ENCODE measurements around the gene CMTR1. TPM values are rescaled to one million over a fixed set of nuclear protein-coding genes. Genes with fewer than 3 reads are reported as not detected.
"Not testable (repeated sequence)": the region's sequence is repeated elsewhere in the genome, so short reads cannot be mapped to it uniquely, and the experiment has no call there.

The CMTR1 gene
- polyA plus RNA-seq, 3 donors: 44.0 to 47.1 (median 46.6) TPM

DNA sequence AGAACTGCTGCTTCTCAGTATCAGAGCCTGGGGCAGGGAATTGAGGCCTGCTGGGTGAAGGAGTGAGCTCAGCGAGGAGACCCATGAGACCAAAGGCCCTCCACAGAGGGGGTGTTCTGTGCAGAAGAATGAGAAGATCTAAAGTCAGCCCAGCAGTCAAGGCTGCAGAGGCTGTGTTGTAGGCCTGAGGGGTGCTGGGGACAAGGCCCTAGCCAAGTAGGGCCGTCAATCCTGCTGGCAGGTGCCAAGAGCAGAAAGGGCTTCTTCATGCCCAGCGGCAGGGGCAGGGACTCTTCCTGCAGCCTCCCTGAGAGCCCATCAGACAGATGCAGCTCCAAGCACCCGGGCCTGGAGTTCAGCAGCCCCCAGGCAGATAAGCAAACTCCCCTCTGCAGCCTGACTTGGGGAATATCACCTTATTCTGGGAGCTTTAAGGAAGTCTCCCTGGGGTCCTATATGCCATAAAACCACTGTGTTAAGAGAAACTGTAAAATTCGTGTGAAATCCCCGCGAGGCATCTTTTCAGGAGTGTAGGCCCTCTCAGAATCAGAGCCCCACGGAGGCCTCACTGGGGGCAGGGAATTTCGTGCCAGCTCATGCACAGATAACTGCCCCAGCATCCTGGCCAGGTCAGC lies 57.6 kb downstream of the CMTR1 start:
- no peak for DNase-seq (ENCODE audit: low read depth in 3 of 3, low spot score in 2 of 3)

DNA sequence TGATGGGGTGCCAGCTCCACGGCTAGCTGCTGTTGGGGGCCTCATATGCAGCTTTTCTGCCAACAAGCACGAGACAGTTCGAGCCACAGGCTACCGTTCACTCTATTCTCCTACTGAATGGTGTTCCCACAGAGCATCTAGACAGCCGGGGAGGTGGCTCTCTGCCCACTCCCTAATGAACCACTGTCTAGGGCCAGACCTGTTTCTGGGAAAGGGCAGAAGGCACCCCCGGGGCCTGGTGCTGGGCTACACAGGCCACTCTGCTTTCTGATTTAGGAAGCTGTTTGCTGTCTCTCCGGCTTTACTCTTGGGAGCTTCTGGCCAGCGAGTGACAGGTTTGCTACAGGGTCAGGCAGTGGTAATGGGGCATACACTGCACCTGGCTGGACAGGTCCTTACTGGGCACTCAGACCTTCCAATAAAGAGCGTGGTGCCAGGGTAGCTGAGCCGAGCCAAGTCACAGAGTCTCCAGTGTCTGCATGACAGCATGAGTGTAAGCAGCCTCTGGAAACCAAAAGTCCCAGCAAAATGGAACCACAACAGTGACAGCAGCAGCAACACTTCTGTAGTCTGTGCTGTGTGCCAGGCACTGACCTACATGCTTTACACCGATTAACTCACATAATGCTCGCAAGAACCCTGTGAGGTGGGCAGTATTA lies 58.3 kb downstream of the CMTR1 start:
- no peak for DNase-seq (ENCODE audit: low read depth in 3 of 3, low spot score in 2 of 3)

DNA sequence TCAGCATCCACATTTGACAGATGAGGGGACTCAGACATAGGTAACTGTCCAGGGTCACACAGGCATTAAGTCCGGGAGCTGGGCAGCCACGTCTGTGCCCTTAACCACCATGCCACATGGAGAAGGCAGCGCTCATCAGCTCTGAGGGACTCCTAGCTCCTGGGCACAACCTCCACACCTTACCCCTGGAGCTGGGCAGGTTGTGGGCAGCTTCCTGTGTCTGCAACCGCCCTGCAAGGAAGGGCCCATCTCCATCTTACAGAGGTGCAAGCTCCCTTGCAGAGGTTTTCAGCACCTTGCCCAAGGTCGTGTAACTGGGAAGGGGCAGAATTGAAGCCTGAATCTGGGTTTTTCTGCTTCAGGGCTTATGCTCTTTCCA lies 58.8 kb downstream of the CMTR1 start:
- no peak for DNase-seq (ENCODE audit: low read depth in 3 of 3, low spot score in 2 of 3)

DNA sequence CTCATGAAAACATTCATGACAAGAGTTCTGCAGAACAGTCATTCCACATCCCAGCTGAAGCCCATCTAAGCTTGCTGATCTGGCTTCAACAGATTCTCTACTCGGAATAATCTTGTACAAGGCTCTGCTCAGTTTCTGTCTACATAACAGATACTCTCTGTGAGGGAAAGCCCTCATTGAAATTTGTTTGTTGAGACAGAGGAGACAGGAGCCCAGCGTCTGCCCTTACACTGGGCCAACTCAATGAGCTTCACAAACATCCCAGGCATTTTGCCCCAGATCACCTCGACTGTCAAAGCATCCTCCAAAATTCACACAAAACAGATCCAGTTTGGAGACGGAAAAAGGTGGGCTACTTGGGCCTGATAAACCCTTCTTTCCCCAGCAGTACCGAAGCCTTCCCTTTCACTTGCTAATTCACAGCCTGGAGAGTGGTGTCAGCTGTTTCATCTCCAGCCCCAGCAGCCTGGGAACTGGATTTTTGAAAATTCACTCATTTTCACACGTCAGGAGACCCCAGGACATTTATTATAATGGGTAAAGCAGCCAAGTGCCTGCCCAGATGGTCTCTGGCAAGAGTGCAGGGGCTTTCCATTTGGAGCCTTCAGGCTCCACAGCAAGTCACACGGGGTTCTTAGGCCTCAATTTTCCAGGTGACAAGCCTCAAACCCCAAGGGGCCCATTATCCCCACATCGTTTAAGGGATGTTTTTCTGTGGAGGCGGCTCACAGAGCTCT lies 59.4 kb downstream of the CMTR1 start:
- no peak for DNase-seq (ENCODE audit: low read depth in 3 of 3, low spot score in 2 of 3)

DNA sequence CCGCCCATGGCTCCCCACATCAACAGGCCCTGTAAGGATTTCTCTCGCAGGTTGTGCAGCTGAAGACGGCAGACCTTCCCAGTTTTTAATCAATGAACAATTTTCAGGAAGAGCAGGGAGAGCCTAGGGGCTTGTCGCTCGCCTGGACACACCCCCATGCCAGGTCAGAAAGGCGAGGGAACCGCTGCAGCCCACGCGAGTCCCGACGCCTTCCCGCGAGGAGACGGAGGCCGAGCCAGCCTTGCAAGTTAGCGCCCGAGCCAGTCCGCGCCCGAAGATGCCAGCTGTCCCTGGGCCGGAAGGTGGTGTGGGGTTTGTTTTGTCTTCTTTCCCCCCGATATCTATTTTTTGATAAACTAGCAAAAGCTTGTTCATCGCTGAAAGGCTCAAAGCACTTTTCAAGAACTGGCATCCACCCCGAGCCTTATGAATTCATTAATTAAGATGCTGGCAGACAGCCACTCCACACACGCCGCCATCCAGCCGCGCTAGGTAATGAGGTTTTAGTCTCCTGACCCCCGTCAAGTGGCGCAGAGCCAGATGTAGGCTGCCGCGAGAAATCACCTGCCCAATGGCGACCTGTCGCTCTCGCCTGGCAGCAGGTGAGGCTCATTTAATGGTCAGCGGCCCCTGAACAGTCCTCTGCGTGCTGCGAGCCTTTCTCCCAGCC lies 60.1 kb downstream of the CMTR1 start:
- DNase-seq (ENCODE audit: low read depth in 3 of 3, low spot score in 2 of 3): no peak

DNA sequence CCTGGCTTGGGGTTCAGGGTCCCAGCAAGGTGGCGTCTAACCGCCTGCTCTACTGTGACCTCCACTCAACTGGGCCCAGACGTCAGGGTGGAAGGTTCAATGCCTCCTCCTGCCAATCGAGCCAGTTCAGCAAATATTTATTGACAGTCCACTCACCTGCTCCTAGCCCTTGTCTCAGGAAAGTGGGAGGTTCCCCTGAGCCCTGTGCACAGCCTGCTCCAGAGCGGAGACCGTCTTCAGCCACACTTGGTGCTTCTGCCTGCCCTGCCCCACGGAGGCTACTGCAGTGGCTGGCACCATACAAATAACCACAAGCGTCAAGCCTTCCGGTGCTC lies 60.6 kb downstream of the CMTR1 start:
- DNase-seq (ENCODE audit: low read depth in 3 of 3, low spot score in 2 of 3): no peak

DNA sequence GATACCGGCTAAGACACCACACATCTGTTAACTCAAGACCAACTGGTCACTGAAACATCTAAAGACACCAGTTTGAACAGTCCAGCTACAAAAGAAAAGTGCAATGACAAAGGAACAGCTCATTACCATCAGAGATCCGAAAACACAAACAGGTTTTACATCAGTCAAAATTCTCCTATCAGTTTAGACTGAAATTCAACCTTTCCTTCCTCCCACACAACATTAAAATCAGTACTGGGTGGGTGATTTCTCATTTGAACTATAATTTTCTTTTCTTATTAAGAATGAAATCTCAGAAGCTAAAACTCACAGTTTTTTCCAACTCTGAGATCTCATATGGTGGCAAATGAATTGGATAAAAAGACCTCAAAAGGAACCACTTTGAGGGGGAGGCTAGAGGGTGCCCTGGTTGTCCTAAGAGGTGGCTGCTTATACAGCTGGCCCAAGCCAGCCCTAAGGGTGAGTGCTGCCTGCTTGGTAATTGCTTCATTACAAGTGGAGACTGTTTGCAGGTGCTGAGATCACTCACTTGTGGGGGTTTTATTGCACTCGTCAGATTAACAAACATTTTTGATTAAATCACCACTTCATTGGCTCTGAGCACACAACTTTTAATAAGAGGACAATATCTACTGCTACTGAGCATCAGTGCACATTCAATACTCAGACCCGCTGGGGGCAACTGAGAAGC lies 62.4 kb downstream of the CMTR1 start:
- no peak for DNase-seq (ENCODE audit: low read depth in 3 of 3, low spot score in 2 of 3)

DNA sequence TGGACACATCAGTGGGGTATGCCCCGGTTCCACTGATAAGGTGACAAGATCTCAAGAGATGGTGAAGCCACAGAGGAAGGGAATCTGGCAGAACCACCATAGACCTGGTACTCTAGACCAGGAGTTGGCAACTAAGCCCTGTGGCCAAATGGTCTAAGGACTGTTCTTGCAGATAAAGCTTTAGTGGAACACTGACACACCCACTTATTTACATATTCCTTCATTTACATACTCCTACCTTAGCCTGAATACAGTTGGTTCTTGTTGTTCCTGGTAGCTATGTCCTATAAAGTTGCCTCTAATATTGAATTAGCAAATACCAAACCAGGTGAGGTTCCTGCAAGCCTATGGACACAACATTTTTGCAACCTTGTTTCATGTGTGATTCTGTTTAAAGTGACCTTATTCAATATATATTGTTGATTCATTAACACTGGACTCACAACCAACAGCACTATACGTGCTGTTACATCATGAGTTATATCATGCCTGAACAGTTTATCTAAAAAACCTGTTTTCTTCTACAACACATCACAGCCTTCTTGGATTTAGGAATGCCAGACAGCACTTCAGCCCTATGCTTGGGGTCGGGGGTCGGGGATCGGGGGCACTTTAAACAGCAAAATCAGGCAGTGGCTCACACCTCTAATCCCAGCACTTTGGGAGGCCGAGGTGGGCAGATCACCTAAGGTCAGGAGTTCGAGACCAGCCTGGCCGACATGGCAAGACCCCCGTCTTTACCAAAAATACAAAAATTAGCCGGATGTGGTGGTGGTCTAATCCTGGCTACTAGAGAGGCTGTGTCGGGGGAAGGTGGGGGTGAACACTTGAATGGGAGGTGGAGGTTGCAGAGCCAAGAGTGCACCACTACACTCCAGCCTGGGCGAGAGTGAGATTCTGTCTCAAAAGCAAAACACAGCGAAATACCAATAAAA lies 64.2 kb downstream of the CMTR1 start:
- no peak for DNase-seq (ENCODE audit: low read depth in 3 of 3, low spot score in 2 of 3)

DNA sequence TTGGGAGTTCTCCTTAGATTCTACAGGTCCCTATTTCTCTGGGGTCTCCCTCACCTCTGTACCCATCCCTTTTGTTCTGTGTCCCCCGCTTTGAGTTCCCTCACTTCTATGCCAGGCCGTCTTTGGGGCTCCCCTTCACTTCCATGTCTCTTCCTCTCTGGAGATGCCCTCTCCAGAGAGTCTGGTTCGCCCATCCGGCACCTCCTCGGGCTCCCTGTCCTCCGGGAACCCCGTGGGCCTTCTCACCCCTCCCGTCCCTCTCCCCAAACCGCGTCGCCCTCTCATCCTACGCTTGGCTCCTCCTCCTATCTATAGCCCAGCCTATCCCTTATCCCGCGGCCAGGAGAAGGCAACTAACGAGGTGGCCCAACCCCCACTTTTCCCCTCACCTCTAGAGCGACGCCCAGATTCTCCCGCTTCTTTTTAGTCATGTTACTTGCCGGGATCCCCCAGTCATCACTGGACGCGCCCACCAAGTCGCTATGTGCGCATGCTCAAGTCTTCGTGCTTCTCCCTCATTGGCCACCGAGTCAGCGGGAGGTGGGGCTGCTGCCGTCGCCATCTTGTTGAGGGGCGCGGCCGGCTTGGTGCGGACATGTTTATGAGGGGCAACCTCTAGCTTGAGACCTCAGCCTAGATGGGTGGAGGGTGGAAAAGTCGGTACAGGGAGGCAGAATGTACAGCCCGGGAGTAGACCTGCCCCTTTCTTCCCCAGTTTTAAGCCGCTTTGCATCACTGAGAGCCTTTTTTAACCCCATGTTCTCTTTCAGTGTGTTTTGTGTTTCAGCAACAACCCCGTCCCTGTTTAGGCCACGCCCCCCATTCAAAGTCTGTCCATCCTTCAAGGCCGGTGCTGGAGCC lies 66.6 kb downstream of the CMTR1 start, which contains the start of gene CCDC167:
TSS of gene CCDC167 (minus strand) at position 461 of the 861 bp plus-strand sequence. CDS start at position 431, 30 bp downstream.
- DNase-seq (ENCODE audit: low read depth in 3 of 3, low spot score in 2 of 3): peak; percentile 85 to 96 (median 86)

DNA sequence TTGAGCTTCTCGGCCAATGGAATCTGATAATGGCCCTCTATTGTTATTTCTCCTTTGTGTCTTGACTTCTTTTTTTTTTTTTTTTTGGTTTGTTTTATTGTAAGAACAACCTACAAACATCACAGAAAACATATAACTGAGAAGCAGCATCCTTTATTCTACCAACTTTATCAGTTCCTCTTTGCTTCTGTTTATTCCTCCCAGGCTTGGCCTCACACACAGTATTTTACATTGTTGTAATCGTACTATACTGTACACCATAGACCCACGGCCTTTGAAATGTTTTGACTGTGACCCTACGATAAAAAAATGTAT lies 67.2 kb downstream of the CMTR1 start:
- DNase-seq (ENCODE audit: low read depth in 3 of 3, low spot score in 2 of 3): no peak

DNA sequence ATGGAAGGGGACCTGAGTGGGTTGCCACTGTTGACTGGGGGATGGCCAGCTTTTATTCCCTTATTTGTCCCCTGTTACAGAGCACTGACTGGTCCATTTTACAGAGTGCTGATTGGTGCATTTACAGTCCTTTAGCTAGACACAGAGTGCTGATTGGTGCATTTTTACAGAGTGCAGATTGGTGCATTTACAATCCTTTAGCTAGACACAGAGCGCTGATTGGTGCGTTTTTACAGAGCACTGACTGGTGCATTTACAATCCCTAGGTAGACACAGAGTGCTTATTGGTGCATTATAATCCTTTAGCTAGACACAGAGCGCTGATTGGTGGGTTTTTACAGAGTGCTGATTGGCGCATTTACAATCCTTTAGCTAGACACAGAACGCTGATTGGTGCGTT lies 67.9 kb downstream of the CMTR1 start:
- DNase-seq (ENCODE audit: low read depth in 3 of 3, low spot score in 2 of 3): not testable (repeated sequence)

DNA sequence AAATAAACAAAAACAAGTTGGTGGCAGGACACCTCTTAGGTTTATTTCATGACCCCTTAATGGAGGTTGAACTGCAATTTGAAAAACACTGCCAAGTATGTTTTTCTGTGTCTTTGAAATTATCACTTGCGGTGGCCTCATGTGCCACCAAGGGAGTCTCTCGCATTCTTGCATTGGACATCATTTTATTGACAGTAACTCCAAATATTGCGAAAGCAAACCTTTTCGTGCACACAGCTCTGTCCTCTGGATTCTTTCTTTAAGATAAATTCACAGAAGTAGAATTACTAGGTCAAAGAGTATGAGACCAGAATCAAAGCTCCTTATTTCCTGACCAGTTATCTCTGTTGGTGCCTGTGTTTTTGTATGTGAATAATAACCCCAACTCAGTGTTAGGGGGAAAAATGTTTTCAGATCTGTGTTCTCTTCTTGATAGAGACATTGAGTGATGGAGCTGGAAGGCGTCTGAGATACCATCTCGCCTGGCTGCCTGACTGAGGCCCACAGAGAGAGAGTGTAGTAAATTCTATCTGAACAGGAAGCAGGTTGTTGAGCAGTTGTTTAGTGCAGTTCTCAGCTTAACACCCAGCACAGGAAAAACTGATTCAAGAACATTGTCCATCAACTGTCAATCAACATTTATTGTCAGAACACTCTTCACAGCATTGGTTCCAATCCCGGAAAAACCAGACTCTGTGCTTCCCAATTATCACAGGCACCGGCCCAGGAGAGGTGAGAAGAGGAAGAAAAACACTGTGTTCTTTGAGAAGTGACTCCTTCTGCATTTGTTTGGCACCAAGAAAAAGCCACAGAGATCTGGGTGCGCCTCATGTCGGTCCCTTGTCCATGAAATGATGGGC lies 68.8 kb downstream of the CMTR1 start:
- DNase-seq (ENCODE audit: low read depth in 3 of 3, low spot score in 2 of 3): no peak

DNA sequence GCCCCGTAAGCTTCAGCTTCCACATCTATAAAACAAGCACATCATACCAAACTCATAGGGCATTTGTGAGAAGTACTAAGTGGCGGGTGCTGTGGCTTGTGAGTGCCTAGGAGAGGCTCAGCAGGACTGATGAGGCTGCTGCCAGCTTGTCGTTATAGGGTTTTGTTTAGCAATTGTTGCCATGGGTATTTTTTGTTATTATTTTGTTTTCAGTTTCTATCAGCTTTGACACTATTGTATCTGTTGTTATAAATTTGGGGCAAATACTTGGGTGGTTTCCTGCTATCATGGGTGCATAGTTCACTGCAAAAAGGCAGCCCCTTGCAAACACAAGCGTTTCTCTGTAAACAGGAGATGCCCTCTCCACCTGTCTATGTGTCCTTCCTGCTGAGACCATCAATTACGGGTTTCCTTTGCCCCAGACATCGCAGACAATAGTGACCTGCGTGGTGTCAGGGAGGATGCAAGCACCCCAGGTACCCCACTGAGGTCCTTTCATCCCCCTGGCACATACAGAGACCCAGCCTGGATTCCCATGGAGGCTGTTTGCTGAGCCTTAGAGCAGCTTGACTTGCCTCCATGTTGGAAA lies 69.8 kb downstream of the CMTR1 start:
- DNase-seq (ENCODE audit: low read depth in 3 of 3, low spot score in 2 of 3): no peak

DNA sequence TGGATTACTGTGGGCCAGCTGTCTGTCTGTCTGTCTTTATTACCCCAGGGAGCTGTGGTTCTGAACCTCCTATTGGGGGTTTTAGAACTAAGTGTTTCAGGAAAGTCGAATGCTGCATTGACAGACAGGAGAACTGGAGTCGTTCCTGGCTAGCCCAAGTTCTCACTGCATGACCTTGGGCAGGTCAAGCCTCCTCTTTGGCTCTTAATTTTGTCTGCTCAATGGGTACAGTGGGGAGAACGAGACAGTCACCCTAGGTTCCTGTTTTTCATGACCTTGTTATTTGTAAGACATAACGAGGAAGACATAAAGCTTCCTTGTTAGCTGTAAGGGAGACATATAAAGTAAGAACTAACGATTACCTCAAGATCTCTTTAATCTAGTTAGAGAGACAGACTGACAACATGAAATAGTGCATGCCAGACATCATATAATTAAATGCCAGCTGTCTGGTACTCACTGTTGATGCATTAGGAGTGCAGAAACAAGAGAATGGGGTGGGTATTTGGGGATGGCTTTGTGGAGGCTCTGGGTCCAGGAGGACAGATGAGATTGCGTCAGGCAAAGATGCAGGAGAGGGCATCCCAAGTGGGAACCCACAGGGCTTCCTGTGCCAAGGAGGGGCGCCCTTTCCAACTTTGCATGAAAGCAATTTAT lies 70.4 kb downstream of the CMTR1 start:
- no peak for DNase-seq (ENCODE audit: low read depth in 3 of 3, low spot score in 2 of 3)

DNA sequence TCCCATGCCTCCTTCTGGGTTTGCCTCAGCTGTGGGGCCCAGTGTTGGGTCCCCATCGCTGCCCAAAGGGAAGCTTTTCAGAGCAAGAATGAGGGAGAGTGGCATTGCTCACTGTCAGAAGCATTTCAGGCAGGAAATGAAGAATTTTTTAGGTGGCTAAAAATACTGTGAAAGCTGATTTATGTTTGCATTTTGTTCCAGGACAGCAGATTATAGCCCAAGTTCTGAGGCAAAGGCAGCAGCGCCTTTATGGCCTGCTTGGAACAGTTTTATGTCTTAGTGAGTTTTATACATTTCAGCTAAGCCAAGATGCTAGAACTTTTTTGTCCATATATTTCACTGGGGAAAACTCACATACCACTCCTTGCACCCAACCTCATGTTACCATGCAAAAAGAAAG lies 71.0 kb downstream of the CMTR1 start:
- DNase-seq (ENCODE audit: low read depth in 3 of 3, low spot score in 2 of 3): no peak

DNA sequence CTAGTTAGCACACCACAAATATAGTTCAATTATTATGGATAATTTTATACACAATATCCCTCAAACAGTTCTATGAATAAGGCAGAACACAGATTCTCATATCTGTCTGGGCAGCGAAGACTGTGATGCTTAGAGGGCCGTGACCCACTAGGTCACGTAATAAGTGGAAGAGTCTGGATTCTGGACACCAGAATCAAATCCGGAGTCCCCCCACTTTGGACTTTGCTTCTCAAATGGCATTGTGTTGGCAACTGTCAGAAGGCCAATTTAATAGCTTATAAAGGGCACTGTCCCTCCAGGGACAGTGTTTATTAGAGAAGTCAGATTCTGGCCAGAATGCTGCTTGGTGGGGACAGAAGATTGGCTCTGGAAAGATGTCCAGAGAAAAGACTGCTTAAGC lies 73.5 kb downstream of the CMTR1 start:
- DNase-seq (ENCODE audit: low read depth in 3 of 3, low spot score in 2 of 3): no peak

DNA sequence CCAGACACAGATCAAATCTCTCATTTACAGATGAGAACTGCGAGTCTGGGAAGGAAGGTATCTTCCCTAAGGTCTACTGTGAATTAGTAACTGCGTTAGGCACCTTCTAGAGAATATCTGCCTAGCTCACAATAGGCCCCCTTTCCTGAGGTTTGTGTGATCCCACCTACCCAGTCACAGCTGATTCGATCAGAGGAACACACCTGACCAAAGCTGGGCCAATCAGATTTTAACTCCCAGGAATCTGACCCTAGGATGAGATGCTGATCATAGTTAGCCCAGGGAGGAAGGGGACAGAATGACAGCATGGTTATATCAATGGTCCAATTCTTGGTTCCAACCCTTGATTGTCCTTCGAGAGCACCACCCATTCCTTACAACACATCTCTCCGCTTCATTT lies 74.1 kb downstream of the CMTR1 start:
- no peak for DNase-seq (ENCODE audit: low read depth in 3 of 3, low spot score in 2 of 3)

Measured in right renal cortex interstitium (tissue), 3 donors.